ENCODE data around the gene TRIM75.
"Not testable (repeated sequence)": the region's sequence is repeated elsewhere in the genome, so short reads cannot be mapped to it uniquely, and the experiment has no call there.

DNA sequence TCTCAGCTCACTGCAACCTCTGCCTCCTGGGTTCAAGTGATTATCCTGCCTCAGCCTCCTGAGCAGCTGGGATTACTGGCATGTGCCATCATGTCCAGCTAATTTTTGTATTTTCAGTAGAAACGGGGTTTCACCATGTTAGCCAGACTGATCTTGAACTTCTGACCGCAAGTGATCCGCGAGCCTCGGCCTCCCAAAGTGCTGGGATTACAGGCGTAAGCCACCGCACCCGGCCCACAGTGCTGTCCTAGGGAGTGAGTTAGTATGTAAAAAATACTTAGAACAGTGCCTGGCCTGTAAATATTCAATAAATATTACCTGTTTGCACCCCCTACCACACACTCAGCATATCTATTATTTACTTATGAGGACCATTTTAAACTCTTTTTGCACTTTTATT, 38.5 kb downstream of the TRIM75 start:
- TF ChIP-seq, protein P1, sequence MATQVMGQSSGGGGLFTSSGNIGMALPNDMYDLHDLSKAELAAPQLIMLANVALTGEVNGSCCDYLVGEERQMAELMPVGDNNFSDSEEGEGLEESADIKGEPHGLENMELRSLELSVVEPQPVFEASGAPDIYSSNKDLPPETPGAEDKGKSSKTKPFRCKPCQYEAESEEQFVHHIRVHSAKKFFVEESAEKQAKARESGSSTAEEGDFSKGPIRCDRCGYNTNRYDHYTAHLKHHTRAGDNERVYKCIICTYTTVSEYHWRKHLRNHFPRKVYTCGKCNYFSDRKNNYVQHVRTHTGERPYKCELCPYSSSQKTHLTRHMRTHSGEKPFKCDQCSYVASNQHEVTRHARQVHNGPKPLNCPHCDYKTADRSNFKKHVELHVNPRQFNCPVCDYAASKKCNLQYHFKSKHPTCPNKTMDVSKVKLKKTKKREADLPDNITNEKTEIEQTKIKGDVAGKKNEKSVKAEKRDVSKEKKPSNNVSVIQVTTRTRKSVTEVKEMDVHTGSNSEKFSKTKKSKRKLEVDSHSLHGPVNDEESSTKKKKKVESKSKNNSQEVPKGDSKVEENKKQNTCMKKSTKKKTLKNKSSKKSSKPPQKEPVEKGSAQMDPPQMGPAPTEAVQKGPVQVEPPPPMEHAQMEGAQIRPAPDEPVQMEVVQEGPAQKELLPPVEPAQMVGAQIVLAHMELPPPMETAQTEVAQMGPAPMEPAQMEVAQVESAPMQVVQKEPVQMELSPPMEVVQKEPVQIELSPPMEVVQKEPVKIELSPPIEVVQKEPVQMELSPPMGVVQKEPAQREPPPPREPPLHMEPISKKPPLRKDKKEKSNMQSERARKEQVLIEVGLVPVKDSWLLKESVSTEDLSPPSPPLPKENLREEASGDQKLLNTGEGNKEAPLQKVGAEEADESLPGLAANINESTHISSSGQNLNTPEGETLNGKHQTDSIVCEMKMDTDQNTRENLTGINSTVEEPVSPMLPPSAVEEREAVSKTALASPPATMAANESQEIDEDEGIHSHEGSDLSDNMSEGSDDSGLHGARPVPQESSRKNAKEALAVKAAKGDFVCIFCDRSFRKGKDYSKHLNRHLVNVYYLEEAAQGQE (IDR thresholded peaks at IDR 0.05; ENCODE audit: low read depth, low read length) = not testable (repeated sequence)
- not testable (repeated sequence) for TF ChIP-seq KLF5 (IDR thresholded peaks at IDR 0.05; ENCODE audit: partially characterized antibody); CREB1 (IDR thresholded peaks at IDR 0.05; ENCODE audit: low read depth); ELK1 (IDR thresholded peaks at IDR 0.05; ENCODE audit: low read depth, low read length)

Measured in GM12878 (cell line).